AG04449 (cell line): ENCODE measurements around the gene RAB12.

Experiments used
- CTCF ChIA-PET: fragments of 350-600 bp; formaldehyde crosslinking; extraction: SDS; loops from one replicate; lab custom pipeline; 2021; ENCODE audit warnings: antibody characterized with exemption; lab: Yijun Ruan, JAX
- POLR2A ChIA-PET: fragments of 400-600, 350-600 bp; formaldehyde crosslinking; extraction: SDS; loops from one replicate; lab custom pipeline; 2020; ENCODE audit warnings: antibody characterized with exemption, inconsistent platforms; lab: Yijun Ruan, JAX
- DNase-seq: peaks from one replicate; pipeline ENCODE4 v3.0.0-alpha.2; 2010; ENCODE audit warnings: low read depth, low spot score
- H3K4me3 ChIP-seq: 2 replicates; pipeline ENCODE4 v1.5.1; 2011; ENCODE audit warnings: low read depth, mild to moderate bottlenecking, control low read depth, low read length
- TF ChIP-seq, protein P1 (sequence below): IDR thresholded peaks from one replicate; pipeline ENCODE4 v1.5.1; 2011; ENCODE audit warnings: mild to moderate bottlenecking, moderate library complexity, low read length, control low read depth, inconsistent platforms; ENCODE audit not compliant: insufficient read depth; ENCODE audit errors: missing control alignments

The RAB12 gene

DNA sequence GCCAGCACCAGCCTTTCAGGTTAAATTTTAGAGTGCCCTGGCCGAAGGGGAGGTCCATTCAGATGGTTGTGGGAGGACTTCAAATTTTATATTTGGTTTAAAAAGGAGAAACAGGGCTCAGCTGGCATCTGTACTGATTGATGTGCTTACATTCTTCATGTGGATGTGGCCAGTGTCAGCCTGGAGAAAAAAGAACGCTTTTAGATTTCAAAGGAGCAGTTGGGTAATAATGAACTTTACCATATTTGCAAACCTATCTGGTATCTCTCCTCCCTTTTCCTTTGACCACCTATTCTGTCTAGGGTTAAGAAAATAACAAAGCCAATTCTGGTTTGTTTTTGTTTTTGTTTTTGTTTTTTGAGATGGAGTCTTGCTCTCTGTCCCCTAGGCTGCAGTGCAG is 21.3 kb downstream of the RAB12 start:
- TF ChIP-seq, protein P1, sequence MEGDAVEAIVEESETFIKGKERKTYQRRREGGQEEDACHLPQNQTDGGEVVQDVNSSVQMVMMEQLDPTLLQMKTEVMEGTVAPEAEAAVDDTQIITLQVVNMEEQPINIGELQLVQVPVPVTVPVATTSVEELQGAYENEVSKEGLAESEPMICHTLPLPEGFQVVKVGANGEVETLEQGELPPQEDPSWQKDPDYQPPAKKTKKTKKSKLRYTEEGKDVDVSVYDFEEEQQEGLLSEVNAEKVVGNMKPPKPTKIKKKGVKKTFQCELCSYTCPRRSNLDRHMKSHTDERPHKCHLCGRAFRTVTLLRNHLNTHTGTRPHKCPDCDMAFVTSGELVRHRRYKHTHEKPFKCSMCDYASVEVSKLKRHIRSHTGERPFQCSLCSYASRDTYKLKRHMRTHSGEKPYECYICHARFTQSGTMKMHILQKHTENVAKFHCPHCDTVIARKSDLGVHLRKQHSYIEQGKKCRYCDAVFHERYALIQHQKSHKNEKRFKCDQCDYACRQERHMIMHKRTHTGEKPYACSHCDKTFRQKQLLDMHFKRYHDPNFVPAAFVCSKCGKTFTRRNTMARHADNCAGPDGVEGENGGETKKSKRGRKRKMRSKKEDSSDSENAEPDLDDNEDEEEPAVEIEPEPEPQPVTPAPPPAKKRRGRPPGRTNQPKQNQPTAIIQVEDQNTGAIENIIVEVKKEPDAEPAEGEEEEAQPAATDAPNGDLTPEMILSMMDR, result no peak
- H3K4me3 ChIP-seq, result no peak overlapping the region
- DNase-seq, result no peak
- POLR2A ChIA-PET, result no interaction called here
- CTCF ChIA-PET, result interaction anchor here (1.1 kb wide), 1 partner anchor 358 kb away, joined by 3 read pairs; no protein-coding TSS in a partner anchor

DNA sequence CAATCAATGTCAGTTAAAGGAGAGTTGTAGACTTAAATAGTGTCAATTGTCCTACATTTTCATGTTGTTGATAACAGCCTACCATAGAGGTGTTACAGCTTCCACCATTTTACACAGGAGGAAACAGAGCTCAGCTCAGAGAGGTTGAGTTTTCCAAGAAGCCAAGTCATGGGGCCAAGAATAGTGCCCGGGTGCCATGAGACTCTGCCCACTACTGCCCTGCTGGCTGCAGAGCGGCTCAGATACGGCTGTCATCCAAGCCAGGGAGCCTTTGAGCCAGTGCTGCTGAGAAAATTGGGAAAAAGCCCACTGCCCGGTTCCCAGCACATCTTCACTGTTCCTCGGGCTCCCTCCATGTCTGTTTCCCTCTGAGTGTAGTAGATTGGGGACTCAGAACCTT is 22.0 kb downstream of the RAB12 start:
- ChIA-PET POLR2A (no interaction called here), CTCF (interaction anchor here (1.3 kb wide), 1 partner anchor 358 kb away, joined by 5 read pairs; no protein-coding TSS in a partner anchor)
- TF ChIP-seq, protein P1, result no peak
- DNase-seq, result no peak
- H3K4me3 ChIP-seq, result no peak overlapping the region

DNA sequence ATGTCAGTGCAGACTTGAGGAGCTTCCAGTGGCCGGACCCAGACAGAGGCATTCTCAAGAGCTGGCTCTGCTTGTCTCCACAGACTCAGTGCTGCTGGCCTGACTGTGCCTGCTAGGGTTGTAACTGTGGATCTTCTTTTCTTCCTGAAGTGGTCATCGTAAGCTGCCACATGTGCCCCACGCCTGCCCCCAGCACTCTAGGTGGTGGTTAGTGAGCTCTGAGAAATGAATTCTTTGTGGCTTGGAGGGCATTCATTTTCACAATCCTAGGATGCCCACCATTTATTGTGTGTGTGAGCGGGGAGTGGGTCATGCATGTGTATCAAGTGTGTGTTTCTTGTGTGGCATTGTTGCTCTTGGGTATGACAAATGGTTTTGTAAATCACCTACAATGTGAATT is 23.1 kb downstream of the RAB12 start:
- TF ChIP-seq, protein P1, result no peak
- CTCF ChIA-PET, result interaction anchor here (1.3 to 1.4 kb wide), 3 partner anchors 8 to 357 kb away, joined by 5 to 11 read pairs (median 6); no protein-coding TSS in a partner anchor
- DNase-seq, result no peak
- no peak overlapping the region for H3K4me3 ChIP-seq
- POLR2A ChIA-PET, result no interaction called here

DNA sequence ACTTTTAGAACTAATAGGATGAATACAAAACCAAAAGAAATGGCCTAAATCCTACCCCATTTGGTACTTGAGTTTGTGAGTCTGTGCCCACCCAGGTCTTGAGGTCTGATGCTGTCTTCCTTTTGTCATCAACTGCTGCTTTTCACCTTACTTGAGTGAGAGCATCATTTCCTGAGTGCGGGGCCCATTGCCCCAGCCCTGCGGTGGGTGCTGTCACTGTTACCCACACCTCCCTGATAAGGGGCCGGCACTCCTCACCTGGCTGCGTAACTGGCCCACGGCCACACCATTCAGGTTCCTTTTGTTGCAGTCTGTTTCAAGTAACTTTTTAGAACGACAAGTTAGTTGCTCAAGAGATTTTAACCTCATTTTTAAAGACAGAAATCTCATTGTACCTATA is 25.3 kb downstream of the RAB12 start:
- CTCF ChIA-PET, result no interaction called here
- POLR2A ChIA-PET, result interaction anchor here (0.9 kb wide), 1 partner anchor 19 kb away, joined by 3 read pairs; no protein-coding TSS in a partner anchor
- no peak overlapping the region for H3K4me3 ChIP-seq
- TF ChIP-seq, protein P1, result no peak
- no peak for DNase-seq

DNA sequence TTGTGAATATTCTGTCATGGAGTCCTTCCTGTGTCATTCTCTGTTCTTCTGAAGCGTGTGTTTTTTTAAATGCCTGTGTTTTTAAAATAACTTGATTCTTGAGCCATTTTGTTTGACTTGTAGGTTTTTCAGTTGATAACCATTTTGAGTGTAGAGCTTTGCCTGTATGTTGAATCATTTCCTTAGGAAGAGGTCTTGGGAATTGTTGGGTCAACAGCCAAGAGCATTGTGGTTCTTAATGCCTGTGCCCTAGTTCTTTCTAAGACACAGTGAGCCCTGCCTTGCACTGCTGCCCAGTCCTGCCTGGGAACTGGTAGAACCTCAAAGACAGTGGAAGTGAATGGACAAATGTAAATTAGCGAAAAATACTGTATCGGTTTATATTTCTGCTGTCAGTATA is 25.9 kb downstream of the RAB12 start:
- no peak for DNase-seq
- no peak overlapping the region for H3K4me3 ChIP-seq
- TF ChIP-seq, protein P1, result no peak
- CTCF ChIA-PET, result no interaction called here
- POLR2A ChIA-PET, result interaction anchor here (0.9 kb wide), 1 partner anchor 19 kb away, joined by 3 read pairs; no protein-coding TSS in a partner anchor

DNA sequence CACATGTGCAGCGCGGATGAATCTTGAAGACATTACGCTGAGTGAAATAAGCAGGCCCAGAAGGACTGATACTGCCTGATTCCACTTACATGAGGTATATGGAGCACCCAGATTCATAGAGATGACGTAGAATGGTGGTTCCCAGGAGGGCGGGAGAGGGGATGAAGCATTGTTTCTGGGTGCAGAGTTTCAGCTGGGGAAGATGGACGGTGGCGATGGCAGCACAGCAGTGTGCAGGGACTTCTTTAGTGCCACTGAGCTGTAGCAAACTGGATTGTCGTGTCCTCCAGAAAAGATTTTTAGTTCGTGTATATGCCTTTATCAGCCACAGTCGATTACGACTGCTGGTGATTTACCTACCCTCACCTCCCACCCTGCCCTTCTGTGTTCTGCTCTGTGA is 30.5 kb downstream of the RAB12 start:
- H3K4me3 ChIP-seq, result no peak overlapping the region
- POLR2A ChIA-PET, result no interaction called here
- no peak for DNase-seq
- CTCF ChIA-PET, result interaction anchor here (1.4 to 2.1 kb wide), 2 partner anchors 15 to 31 kb away, joined by 5 to 9 read pairs; partner anchors contain the start of gene RAB12
- TF ChIP-seq, protein P1, result no peak
